Gastrocnemius medialis (tissue), 4 donors: Measurements from ENCODE around the gene TRAF5.

Experiments
- POLR2A ChIP-seq, 2 donors: fragments of 450-650 bp; IDR thresholded peaks; one replicate each; pipeline ENCODE4 v1.6.1; 2017; ENCODE audit warnings: antibody characterized with exemption in 2 of 2, mild to moderate bottlenecking in 2 of 2, moderate library complexity in 2 of 2
- TF ChIP-seq, protein P1 (sequence below), 5 experiments: fragments of 450-650 bp in 3 of 5; fragments of 200-600 bp in 2 of 5; sonication (generic) in 2 of 5; IDR thresholded peaks in 4 of 5; conservative IDR thresholded peaks in 1 of 5; 1 replicate in 4 of 5; 2 replicates in 1 of 5; pipeline ENCODE4 v1.5.1; 2016 to 2019; ENCODE audit warnings: antibody characterized with exemption in 5 of 5, mild to moderate bottlenecking in 3 of 5, moderate library complexity in 3 of 5

DNA sequence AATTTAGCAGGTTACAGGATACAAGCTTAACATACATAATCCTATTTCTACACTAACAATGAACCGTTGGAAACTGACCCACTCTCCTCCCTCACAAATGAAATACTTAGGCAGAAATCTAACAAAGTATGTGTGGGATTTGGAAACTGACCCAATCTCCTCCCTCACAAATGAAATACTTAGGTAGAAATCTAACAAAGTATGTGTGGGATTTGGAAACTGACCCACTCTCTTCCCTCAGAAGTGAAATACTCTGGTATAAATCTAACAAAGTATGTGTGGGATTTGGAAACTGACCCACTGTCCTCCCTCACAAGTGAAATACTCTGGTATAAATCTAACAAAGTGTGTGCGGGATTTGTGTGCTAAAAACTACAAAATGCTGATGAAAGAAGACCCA lies 60.3 kb downstream of the TRAF5 start:
- TF ChIP-seq POLR2A (IDR thresholded peaks at IDR 0.05): no peak
- TF ChIP-seq, protein P1, sequence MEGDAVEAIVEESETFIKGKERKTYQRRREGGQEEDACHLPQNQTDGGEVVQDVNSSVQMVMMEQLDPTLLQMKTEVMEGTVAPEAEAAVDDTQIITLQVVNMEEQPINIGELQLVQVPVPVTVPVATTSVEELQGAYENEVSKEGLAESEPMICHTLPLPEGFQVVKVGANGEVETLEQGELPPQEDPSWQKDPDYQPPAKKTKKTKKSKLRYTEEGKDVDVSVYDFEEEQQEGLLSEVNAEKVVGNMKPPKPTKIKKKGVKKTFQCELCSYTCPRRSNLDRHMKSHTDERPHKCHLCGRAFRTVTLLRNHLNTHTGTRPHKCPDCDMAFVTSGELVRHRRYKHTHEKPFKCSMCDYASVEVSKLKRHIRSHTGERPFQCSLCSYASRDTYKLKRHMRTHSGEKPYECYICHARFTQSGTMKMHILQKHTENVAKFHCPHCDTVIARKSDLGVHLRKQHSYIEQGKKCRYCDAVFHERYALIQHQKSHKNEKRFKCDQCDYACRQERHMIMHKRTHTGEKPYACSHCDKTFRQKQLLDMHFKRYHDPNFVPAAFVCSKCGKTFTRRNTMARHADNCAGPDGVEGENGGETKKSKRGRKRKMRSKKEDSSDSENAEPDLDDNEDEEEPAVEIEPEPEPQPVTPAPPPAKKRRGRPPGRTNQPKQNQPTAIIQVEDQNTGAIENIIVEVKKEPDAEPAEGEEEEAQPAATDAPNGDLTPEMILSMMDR (IDR thresholded peaks at IDR 0.05 in 4 of 5, conservative IDR thresholded peaks at IDR 0.05 in 1 of 5): no peak
